ENCODE results near the gene PEX26. TPM values are rescaled to one million over a fixed set of nuclear protein-coding genes. Genes with fewer than 3 reads are reported as not detected.

Gene PEX26
- total RNA-seq, 1 experiment from 2014 or later, result 30.6 TPM

- Histone ChIP-seq H3K4me3 (ENCODE audit: low read length) (no peak overlapping the region), H3K9me2 (replicated peaks; ENCODE audit: low read length) (no peaks in the 10 kb centered on the region), H3K9me3 (ENCODE audit: low read length) (no peaks in the 10 kb centered on the region), H3F3A (ENCODE audit: low read length, unreplicated experiment) (no peaks in the 10 kb centered on the region), H2AFZ (ENCODE audit: low read length) (no peak overlapping the region), H3K4me1 (ENCODE audit: insufficient read depth, low read length) (no peaks in the 10 kb centered on the region), H3K27ac (ENCODE audit: low read length) (no peak overlapping the region), H3K27me3 (ENCODE audit: low read length) (no peaks in the 10 kb centered on the region), H3K4me2 (ENCODE audit: low read length) (no peak overlapping the region), H3K9ac (ENCODE audit: low read length) (no peak overlapping the region), H4K20me1 (ENCODE audit: low read length) (no peaks in the 10 kb centered on the region), H3K79me2 (ENCODE audit: low read length) (no peaks in the 10 kb centered on the region), H3K36me3 (ENCODE audit: low read depth, low read length) (no peaks in the 10 kb centered on the region)
- DNase-seq, result no peak
- intact Hi-C loops (cut with micrococcal nuclease), result no loop called here
- BruUV-seq (replicated peaks), result no TSS peak
- ChIA-PET CTCF (no interaction called here), POLR2A (ENCODE audit: unreplicated experiment) (no interaction called here)
- no peak for ATAC-seq
- TF ChIP-seq CTCF (conservative IDR thresholded peaks at IDR 0.05; ENCODE audit: low read depth, low read length), result no peak
- TF ChIP-seq EZH2 (IDR thresholded peaks at IDR 0.05; ENCODE audit: low read length, unreplicated experiment), result no peak
- TF ChIP-seq EZH2phosphoT487 (IDR thresholded peaks at IDR 0.05; ENCODE audit: borderline replicate concordance, low read length), result no peak
These were observed 66.3 kb downstream of the PEX26 start for GRCh38 chr22:18144105-18144504.

GRCh38 chr22:18145676-18146388, 68.0 kb downstream of the PEX26 start:
- Histone ChIP-seq H3K4me2 (ENCODE audit: low read length) (no peak overlapping the region), H3K4me1 (ENCODE audit: insufficient read depth, low read length) (no peaks in the 10 kb centered on the region), H3K27ac (ENCODE audit: low read length) (no peak overlapping the region), H3K79me2 (ENCODE audit: low read length) (no peaks in the 10 kb centered on the region), H3K9me2 (replicated peaks; ENCODE audit: low read length) (no peaks in the 10 kb centered on the region), H3K36me3 (ENCODE audit: low read depth, low read length) (no peaks in the 10 kb centered on the region), H3K4me3 (ENCODE audit: low read length) (no peak overlapping the region), H2AFZ (ENCODE audit: low read length) (no peak overlapping the region), H3F3A (ENCODE audit: low read length, unreplicated experiment) (no peaks in the 10 kb centered on the region), H4K20me1 (ENCODE audit: low read length) (no peaks in the 10 kb centered on the region), H3K27me3 (ENCODE audit: low read length) (no peaks in the 10 kb centered on the region), H3K9ac (ENCODE audit: low read length) (no peak overlapping the region), H3K9me3 (ENCODE audit: low read length) (no peaks in the 10 kb centered on the region)
- ATAC-seq, result no peak
- no peak for DNase-seq
- intact Hi-C loops (cut with micrococcal nuclease), result no loop called here
- no peak for TF ChIP-seq EZH2 (IDR thresholded peaks at IDR 0.05; ENCODE audit: low read length, unreplicated experiment)
- TF ChIP-seq EZH2phosphoT487 (IDR thresholded peaks at IDR 0.05; ENCODE audit: borderline replicate concordance, low read length), result no peak
- TF ChIP-seq CTCF (conservative IDR thresholded peaks at IDR 0.05; ENCODE audit: low read depth, low read length), result no peak
- ChIA-PET CTCF (no interaction called here), POLR2A (ENCODE audit: unreplicated experiment) (no interaction called here)
- no TSS peak for BruUV-seq (replicated peaks)

GRCh38 chr22:18146389-18146753, 68.6 kb downstream of the PEX26 start:
- BruUV-seq (replicated peaks), result no TSS peak
- TF ChIP-seq CTCF (conservative IDR thresholded peaks at IDR 0.05; ENCODE audit: low read depth, low read length), result no peak
- TF ChIP-seq EZH2 (IDR thresholded peaks at IDR 0.05; ENCODE audit: low read length, unreplicated experiment), result no peak
- TF ChIP-seq EZH2phosphoT487 (IDR thresholded peaks at IDR 0.05; ENCODE audit: borderline replicate concordance, low read length), result no peak

More at GRCh38 chr22:18146389-18146753, 68.6 kb downstream of the PEX26 start:
- DNase-seq (no peak), ATAC-seq (no peak)
- no peaks in the 10 kb centered on the region for H3F3A ChIP-seq (ENCODE audit: low read length, unreplicated experiment)
- H3K36me3 ChIP-seq (ENCODE audit: low read depth, low read length), result no peaks in the 10 kb centered on the region
- intact Hi-C loops (cut with micrococcal nuclease), result no loop called here
- no peak overlapping the region for H3K4me3 ChIP-seq (ENCODE audit: low read length)
- no peak overlapping the region for H3K9ac ChIP-seq (ENCODE audit: low read length)
- H3K9me2 ChIP-seq (replicated peaks; ENCODE audit: low read length), result no peaks in the 10 kb centered on the region
- H3K4me1 ChIP-seq (ENCODE audit: insufficient read depth, low read length), result peaks cover 4% of the 10 kb centered on the region; the same call in 1 of the 2 replicates
- CTCF ChIA-PET, result no interaction called here
- H3K4me2 ChIP-seq (ENCODE audit: low read length), result no peak overlapping the region
- H4K20me1 ChIP-seq (ENCODE audit: low read length), result no peaks in the 10 kb centered on the region
- H2AFZ ChIP-seq (ENCODE audit: low read length), result no peak overlapping the region
- H3K27ac ChIP-seq (ENCODE audit: low read length), result no peak overlapping the region
- H3K27me3 ChIP-seq (ENCODE audit: low read length), result no peaks in the 10 kb centered on the region
- no peaks in the 10 kb centered on the region for H3K9me3 ChIP-seq (ENCODE audit: low read length)
- no peaks in the 10 kb centered on the region for H3K79me2 ChIP-seq (ENCODE audit: low read length)
- POLR2A ChIA-PET (ENCODE audit: unreplicated experiment), result no interaction called here

Data from PC-3 (cell line).